Colonic mucosa (tissue), 4 donors: Measurements from ENCODE around the gene DOCK2. TPM values are rescaled to one million over a fixed set of nuclear protein-coding genes. Genes with fewer than 3 reads are reported as not detected.

Experiments
- DNase-seq: peaks from one replicate; pipeline ENCODE4 v3.0.0-alpha.2; 2020
- H3K27ac ChIP-seq: fragments of 200-600 bp; one replicate; pipeline ENCODE4 v1.8.0; 2021
- H3K27me3 ChIP-seq: fragments of 200-600 bp; one replicate; pipeline ENCODE4 v1.8.0; 2021
- H3K36me3 ChIP-seq: fragments of 200-600 bp; one replicate; pipeline ENCODE4 v1.8.0; 2021
- H3K4me1 ChIP-seq: fragments of 200-600 bp; one replicate; pipeline ENCODE4 v1.8.0; 2021; ENCODE audit warnings: mild to moderate bottlenecking
- H3K4me3 ChIP-seq: fragments of 200-600 bp; one replicate; pipeline ENCODE4 v1.8.0; 2021
- H3K9ac ChIP-seq, 2 donors: one replicate each; pipeline ENCODE4 v1.7.0; 2013; ENCODE audit warnings: control low read depth in 2 of 2, low read depth in 2 of 2, low read length in 2 of 2
- H3K9me3 ChIP-seq: fragments of 200-600 bp; one replicate; pipeline ENCODE4 v1.8.0; 2021
- intact Hi-C: fragments of 100-400 bp; cut with DNase I; formaldehyde crosslinking; loops from one replicate; pipeline ENCODE4 v1.14.1; 2022
- total RNA-seq, 2 donors: library from RNA; stranded (reverse); fragmentation: NEBNext Ultra II Directional in 1 of 2; extraction: Animal tissue kit (Norgen Biotek cat#: 25700) in 1 of 2; gene quantifications; one replicate each; pipeline ENCODE4 v1.2.1, GENCODE V29; 2021
- TF ChIP-seq, protein P1 (sequence below): fragments of 200-600 bp; IDR thresholded peaks from one replicate; pipeline ENCODE4 v1.8.0; 2022; ENCODE audit warnings: antibody characterized with exemption, mild to moderate bottlenecking
- donor health status: healthy.
- donor health status: DM: no; HTN: no; CAD: no.
- donor health status: DM: no; HTN: no; CAD: no.

DOCK2 gene
- total RNA-seq, 2 donors from 2014 or later = 4.8 to 6.0 TPM

DNA sequence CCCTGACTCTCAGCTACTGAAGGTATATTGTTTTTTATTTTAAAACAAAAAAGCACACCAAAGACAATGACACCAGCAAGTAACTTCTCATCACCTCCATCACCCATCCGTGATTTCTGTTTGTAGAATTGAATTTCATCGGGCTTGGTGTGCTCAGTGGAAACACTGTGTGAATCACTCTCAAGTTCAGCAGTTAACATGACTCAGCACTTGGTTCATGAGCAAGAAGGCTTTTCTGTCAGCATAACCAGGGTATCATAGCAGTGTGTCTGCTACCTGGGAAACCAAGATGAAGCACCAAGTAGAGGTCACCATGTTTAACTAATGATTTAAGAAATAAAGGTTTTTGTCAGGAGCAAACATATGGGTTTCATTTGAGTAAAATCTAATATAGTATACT, 219.5 kb downstream of the DOCK2 start:
- no peaks in the 10 kb centered on the region for H3K9me3 ChIP-seq
- H3K4me3 ChIP-seq = no peak overlapping the region
- H3K4me1 ChIP-seq = no peaks in the 10 kb centered on the region
- no peaks in the 10 kb centered on the region for H3K36me3 ChIP-seq
- no peak overlapping the region for H3K9ac ChIP-seq
- intact Hi-C loops = no loop called here
- DNase-seq = no peak
- H3K27me3 ChIP-seq = no peaks in the 10 kb centered on the region
- H3K27ac ChIP-seq = no peak overlapping the region
- TF ChIP-seq, protein P1, sequence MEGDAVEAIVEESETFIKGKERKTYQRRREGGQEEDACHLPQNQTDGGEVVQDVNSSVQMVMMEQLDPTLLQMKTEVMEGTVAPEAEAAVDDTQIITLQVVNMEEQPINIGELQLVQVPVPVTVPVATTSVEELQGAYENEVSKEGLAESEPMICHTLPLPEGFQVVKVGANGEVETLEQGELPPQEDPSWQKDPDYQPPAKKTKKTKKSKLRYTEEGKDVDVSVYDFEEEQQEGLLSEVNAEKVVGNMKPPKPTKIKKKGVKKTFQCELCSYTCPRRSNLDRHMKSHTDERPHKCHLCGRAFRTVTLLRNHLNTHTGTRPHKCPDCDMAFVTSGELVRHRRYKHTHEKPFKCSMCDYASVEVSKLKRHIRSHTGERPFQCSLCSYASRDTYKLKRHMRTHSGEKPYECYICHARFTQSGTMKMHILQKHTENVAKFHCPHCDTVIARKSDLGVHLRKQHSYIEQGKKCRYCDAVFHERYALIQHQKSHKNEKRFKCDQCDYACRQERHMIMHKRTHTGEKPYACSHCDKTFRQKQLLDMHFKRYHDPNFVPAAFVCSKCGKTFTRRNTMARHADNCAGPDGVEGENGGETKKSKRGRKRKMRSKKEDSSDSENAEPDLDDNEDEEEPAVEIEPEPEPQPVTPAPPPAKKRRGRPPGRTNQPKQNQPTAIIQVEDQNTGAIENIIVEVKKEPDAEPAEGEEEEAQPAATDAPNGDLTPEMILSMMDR = no peak

DNA sequence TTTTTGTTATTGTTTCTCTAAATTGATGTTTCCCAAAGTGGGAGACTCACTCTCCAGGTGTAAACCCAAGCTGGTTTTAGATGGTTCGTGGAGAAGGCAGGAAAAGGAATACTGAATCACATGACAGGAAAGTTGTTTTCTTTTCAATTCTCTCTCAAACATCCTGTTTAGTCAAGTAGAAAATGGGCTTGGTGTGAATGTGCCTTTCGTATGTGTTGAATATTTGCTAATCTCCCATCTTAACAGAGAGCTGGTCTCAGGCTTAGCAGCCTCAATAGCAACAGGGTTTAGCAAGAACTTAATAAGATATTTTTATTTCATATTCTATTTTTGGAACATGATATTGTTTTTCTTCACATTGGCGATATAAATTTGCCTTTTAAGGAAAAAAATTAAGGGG, 223.5 kb downstream of the DOCK2 start:
- intact Hi-C loops = no loop called here
- no peak for DNase-seq
- H3K36me3 ChIP-seq = no peaks in the 10 kb centered on the region
- H3K4me3 ChIP-seq = no peak overlapping the region
- H3K4me1 ChIP-seq = no peaks in the 10 kb centered on the region
- no peak overlapping the region for H3K9ac ChIP-seq
- H3K27ac ChIP-seq = no peak overlapping the region
- no peaks in the 10 kb centered on the region for H3K9me3 ChIP-seq
- H3K27me3 ChIP-seq = no peaks in the 10 kb centered on the region
- TF ChIP-seq, protein P1 = no peak

DNA sequence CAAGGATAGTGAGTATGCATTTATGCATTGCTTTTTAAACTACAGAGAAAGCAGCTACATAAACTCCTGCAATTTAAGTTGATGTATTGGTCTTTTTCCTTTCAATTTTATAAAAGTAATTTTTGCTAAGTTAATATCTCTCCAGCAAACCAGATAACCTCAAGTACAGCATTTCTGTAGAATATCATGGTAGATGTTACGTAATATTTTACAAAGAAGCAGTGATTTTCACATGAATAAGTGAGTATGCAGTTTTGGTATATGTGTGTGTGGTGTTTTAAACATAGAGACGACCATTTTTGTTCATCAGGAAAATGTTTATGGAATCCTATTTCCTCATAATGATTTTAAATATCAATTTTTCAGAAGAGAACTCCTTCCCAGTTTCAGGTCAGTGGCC, 224.4 kb downstream of the DOCK2 start:
- Histone ChIP-seq H3K9ac (no peak overlapping the region), H3K27me3 (no peaks in the 10 kb centered on the region), H3K4me1 (no peaks in the 10 kb centered on the region), H3K36me3 (no peaks in the 10 kb centered on the region), H3K9me3 (no peaks in the 10 kb centered on the region), H3K27ac (no peak overlapping the region), H3K4me3 (no peak overlapping the region)
- DNase-seq = no peak
- TF ChIP-seq, protein P1 = no peak
- intact Hi-C loops = no loop called here

DNA sequence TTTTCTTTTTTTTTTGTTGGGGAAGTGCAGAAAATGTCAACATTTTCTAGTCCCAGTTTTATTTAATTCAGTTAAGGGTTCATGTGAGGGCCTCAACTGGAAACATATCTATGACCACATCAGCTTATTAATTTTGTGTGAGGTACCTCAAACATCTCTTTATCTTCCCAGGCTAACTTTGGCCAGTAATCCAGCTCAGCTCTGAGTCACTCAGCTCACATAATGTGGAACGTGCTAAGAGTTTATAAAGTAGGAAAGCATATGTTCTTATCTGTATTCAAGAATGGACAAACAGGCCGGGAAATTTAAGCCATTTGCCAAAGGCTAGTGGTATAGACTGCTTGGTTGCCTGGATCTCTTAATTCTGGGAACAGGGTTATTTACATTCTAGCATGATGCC, 224.9 kb downstream of the DOCK2 start:
- Histone ChIP-seq H3K4me1 (no peaks in the 10 kb centered on the region), H3K9ac (no peak overlapping the region), H3K9me3 (no peaks in the 10 kb centered on the region), H3K36me3 (no peaks in the 10 kb centered on the region), H3K27me3 (no peaks in the 10 kb centered on the region), H3K27ac (no peak overlapping the region), H3K4me3 (no peak overlapping the region)
- no peak for DNase-seq
- intact Hi-C loops = no loop called here
- TF ChIP-seq, protein P1 = no peak

DNA sequence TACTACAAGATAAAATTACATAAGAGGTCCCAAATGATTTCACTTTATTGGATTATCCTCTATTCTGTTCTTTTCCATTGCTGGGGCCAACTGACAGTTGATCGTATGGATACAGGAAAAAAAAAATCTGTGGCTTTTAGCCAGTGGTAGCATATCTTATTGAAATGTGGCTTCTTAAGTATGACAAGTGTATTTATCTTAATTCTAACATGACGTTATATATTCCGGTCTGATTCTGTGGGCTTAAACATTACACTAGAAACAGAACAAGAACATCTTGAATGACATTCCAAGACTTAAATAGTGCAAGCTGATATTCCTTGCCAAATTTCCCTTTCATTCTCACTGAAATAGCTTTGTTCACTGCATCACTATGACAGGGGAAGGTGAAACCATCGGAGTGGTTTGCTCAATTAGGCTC, 225.3 kb downstream of the DOCK2 start:
- DNase-seq = no peak
- no peak overlapping the region for H3K4me3 ChIP-seq
- no peaks in the 10 kb centered on the region for H3K27me3 ChIP-seq
- no peaks in the 10 kb centered on the region for H3K9me3 ChIP-seq
- no peaks in the 10 kb centered on the region for H3K36me3 ChIP-seq
- no peak overlapping the region for H3K27ac ChIP-seq
- H3K4me1 ChIP-seq = no peaks in the 10 kb centered on the region
- TF ChIP-seq, protein P1 = no peak
- H3K9ac ChIP-seq = no peak overlapping the region
- intact Hi-C loops = no loop called here

DNA sequence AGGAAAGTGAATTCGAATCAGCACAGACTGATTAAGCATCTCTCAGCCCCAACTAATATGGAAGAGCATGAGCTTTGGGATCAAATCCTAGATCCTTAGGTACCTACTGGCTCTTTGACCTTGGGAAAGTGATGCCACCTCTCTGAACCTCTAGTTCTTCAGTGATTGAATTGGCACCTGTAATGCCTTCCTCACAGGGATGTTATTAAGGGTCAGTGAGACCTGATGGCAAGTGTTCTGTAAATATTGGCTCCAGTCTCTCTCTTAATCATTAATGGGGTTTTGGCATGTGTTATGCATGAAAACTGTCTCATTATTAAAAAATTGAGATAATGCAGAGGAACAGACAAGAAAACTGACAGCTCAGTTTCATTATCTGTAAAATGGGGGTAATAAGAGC, 227.4 kb downstream of the DOCK2 start:
- H3K4me1 ChIP-seq = no peaks in the 10 kb centered on the region
- H3K27me3 ChIP-seq = no peaks in the 10 kb centered on the region
- H3K9me3 ChIP-seq = no peaks in the 10 kb centered on the region
- no peak overlapping the region for H3K4me3 ChIP-seq
- intact Hi-C loops = no loop called here
- no peak overlapping the region for H3K9ac ChIP-seq
- no peak overlapping the region for H3K27ac ChIP-seq
- DNase-seq = no peak
- TF ChIP-seq, protein P1 = no peak
- H3K36me3 ChIP-seq = no peaks in the 10 kb centered on the region
